KBM-7 (cell line): ENCODE data around the gene CLIC5.

Source experiments
- DNase-seq: peaks from one replicate; pipeline ENCODE4 v3.0.0-alpha.2; 2015
- in situ Hi-C: fragments of 300-500 bp; cut with MboI; formaldehyde crosslinking; loops from 2 replicates; pipeline ENCODE4 v1.14.3; 2020; ENCODE audit warnings: low sequenced_read_pairs, low pct_unique_long_range_greater_than_20kb, mixed read lengths

CLIC5 gene

GRCh38 chr6:46010771-46011170 is 4.9 kb downstream of the CLIC5 start:
- in situ Hi-C loops: no loop called here
- DNase-seq: no peak

- DNase-seq: no peak
- in situ Hi-C loops: no loop called here
Measured at GRCh38 chr6:46010270-46010669, 5.4 kb downstream of the CLIC5 start.

DNA sequence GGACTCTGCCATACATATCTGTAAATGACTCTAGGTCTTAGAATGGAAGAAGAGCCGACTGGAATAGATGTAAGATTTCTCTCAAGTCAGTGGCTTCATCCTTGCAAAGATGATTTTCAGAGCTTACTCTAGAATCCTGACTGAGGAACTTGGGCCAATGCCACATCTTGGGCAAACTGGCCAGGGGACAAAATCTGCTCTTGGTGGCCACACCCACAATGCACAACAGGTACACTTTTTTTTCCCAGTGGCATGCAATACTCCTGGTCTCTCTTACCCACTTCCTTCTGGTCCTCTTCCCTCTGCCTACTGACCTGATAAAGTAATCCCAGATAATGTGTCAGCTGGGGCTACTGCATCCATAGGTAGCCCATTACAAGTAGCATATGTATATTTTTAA is 13.4 kb downstream of the CLIC5 start:
- in situ Hi-C loops: no loop called here
- no peak for DNase-seq

DNA sequence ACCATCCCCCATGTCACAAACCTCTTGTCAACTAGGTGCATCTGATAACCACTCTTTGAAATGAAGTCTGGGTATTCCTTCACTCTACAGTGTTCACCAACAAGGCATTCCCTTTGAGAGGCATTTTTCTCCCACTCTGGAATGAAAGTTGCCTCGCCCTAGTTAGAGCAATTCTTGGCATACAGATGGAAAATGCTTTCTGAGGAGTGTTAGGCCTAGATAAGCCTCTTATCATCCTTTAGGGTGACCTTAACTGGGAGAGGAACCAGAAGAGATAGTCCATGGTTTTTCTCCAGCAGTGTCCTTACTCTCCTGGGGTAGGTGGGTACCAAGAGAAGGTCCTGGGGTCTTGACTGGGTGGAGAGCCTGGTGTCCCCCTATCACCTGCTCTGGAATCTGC is 14.8 kb downstream of the CLIC5 start:
- no peak for DNase-seq
- in situ Hi-C loops: no loop called here

DNA sequence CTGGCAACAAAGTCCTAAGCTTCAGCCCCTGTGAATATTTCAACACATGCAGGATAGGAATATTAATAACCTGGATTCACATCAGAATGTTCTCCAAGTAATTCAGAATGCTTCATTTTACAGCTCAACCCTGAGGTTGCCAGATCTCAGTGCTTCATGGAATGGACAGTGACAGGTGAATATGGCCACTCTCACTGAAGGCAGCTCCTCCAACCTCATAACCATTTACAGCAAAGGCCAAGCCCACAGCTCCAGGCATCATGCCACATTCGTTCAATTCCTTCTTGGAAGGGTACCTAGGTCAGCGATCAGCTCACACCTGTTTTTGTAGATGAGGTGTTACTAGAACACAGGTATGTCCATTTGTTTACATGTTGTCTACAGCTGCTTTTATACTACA is 17.1 kb downstream of the CLIC5 start:
- in situ Hi-C loops: no loop called here
- DNase-seq: no peak

DNA sequence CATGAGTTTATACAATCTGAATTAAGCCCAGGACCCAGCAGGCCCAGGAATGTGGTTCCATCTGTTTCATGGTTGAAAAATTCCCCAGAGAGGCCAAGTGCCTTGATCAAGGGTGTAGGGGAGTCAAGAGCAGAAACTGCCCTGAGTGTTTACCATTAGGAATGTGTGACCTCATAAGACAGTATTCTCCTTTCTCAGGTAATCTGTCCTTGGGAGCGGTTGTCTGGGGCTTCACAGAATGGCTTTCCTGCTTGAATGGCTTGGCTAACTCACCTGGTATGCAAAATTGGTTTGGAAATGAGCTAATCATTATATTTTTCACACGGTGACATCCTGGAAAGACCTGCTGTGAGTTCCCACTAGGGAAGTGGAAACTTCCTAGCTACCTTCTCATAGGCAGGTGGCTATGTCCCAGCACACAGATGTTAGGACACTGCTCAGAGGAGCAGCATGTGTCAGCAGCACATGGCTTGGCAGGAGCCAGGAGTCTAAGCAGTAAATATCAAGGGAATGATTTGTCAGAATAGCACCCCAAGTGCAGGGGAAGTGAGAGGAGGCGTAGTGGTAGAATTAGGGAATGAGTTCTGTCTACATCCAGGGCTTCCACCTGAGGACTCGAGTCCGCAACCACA is 17.7 kb downstream of the CLIC5 start:
- in situ Hi-C loops: no loop called here
- DNase-seq: no peak

GRCh38 chr6:45991189-45991588 is 24.5 kb downstream of the CLIC5 start:
- in situ Hi-C loops: no loop called here
- DNase-seq: no peak

DNA sequence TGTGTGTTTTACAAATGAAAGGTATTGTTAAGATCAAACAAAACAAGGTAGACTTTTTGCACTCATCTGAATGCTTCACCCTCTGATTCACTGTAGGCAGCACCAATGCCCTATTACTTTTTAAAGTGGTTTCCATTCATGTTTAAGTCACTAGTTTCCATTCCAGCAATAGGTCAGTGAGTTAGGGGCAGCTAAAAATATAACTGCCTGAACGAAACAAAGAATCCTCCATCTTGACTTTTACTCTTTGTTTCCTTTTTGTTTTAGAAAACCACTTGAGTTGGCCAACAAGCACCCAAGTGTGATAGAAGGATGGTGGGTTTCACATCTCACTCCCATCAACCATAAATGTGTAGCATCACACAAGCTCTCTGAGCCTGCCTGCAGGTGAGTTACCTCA is 25.5 kb downstream of the CLIC5 start:
- no peak for DNase-seq
- in situ Hi-C loops: no loop called here

GRCh38 chr6:45988635-45989034 is 27.0 kb downstream of the CLIC5 start:
- in situ Hi-C loops: no loop called here
- DNase-seq: no peak

DNA sequence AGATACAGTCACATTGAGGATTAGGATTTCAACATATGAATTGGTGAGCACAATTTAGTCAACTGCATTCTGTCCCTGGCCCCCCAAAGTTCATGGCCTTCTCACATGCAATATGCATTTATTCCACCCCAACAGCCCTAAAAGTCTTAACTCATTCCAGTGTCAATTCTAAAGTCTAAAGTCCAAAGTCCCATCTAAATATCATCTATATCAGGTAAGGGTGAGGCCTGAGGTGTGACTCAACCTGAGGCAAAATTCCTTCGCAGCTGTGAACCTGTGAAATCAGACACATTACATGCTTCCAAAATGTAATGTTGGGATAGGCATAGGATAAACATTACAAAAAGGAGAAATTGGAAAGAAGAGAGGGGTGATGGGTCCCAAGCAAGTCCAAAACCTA is 27.8 kb downstream of the CLIC5 start:
- DNase-seq: no peak
- in situ Hi-C loops: no loop called here

DNA sequence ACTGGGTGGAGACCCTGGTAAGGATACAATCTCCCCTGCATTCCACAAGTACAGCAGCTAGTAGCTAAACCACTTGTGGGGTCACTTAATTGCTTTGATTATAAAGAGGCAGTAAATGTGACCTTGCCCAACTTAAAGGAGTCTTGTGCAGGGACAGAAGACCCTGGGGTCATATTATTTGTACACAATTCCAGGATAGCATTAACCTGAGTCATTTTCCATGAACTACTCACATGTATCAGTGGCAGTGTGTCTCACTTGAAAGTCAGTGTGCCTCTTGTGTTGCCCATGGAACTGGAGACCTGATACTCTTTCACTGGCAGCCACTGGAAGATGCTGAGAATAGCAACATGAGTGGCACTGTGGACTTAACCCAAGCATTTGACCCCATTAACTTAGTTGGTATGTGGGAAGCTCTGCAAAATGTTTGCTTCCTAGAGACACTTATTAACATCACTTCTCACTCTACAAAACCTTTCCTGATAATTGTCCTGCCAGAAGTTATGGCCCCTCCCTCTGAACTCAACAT is 28.9 kb downstream of the CLIC5 start:
- DNase-seq: no peak
- in situ Hi-C loops: no loop called here

DNA sequence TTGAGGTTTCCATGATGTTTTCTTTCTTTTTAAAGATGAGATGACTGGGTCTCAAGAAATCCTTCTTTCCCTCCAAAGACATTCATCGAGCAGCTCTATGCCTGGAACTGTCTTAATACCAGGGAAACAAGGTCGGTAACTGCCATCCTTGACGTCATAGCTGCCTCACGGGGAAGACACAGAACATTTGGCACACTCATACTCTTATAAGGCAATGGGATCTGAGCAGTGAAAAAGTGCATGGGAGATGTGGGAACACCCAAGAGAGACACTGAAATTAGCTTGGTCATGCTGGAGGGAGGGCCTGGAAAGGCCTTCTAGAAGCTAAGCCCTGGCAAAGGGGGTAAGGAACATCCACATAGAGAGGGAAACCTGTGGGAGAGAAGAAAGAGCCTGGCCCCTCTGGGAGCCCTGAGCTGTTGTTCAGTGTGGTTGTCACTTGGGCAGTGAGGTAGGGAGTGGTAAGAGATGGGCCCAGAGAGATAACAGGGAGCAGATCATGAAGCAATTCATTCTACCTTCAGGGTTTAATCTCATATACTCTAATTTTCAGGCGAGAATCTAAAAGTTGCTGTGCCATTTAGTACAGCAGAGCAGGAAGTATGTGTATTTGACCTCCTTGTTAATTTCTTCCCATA is 30.8 kb downstream of the CLIC5 start:
- in situ Hi-C loops: no loop called here

GRCh38 chr6:45984347-45984746 is 31.3 kb downstream of the CLIC5 start:
- no peak for DNase-seq

More for the DNA sequence above, 30.8 kb downstream of the CLIC5 start:
- DNase-seq: no peak

DNA sequence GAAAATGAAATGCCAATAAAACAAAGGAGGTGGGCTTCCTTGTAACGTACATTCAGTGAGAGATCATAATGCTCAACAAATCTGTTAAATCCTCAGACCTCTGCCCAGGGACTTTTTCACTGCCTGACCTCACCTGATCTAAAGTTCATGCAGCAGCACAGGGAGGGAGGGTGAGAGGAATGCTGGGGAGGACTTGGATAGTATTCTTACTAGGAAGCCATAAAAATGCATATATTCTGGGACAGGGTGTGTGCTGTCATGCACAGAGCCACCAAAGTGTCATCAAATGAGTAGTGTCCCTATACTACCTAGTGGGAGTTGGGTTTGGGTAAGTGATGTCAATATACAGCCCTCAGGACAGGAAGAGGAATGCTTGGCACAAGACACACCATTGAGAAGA is 32.6 kb downstream of the CLIC5 start:
- in situ Hi-C loops: no loop called here
- no peak for DNase-seq

More at GRCh38 chr6:45984347-45984746, 31.3 kb downstream of the CLIC5 start:
- in situ Hi-C loops: no loop called here

DNA sequence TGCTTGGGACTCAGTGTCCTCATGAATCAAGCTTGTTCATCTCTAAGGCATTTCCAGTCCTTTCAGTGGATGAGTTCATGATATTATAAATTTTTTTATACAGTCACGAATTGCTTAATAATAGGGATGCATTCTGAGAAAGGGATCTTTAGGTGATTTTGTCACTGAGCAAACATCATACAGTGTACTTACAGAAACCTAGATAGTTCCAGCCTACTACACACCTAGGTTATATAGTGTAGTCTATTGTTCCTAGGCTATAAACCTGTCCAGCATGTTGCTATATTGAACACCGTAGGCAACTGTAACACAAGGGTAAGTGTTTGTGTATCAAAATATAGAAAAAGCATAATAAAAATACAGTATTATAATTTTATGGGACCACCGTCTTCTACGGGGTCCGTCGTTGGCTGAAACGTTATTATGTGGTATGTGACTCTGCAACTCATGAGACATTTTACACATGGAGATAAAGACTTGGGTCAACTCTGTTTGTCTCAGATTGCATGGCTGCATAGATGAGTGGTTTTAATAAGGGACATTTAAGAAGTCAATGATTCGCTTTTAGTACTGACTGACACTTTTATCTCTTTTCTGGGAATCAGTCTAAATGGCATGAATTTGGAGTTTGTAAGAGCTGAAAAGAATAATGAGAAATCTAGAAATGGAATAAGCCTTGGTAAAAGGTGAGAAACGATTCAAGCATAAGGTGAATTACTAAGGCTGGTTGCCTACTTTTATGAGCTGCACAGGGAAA is 33.2 kb downstream of the CLIC5 start:
- in situ Hi-C loops: no loop called here
- DNase-seq: no peak

DNA sequence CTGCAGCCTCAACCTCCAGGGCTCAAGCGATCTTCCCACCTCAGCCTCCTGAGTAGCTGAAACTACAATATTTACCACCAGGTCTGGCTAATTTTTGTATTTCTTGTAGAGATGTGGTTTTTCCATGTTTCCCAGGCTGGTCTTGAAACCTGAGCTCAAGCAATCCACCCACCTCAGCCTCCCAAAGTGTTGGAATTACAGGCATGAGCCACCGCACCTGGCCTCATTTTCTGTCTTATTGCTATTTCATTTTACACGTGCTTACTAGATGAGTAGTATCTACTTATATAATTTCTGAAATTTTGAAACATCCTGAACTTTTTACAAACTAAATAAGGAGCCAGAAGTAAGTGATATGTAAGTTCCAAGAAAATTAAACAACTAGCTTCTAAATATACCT is 34.6 kb downstream of the CLIC5 start:
- in situ Hi-C loops: no loop called here
- no peak for DNase-seq

GRCh38 chr6:45979311-45979710 is 36.3 kb downstream of the CLIC5 start:
- in situ Hi-C loops: no loop called here
- DNase-seq: no peak

- no peak for DNase-seq
- in situ Hi-C loops: no loop called here
Measured at GRCh38 chr6:45974596-45974995, 41.1 kb downstream of the CLIC5 start.

DNA sequence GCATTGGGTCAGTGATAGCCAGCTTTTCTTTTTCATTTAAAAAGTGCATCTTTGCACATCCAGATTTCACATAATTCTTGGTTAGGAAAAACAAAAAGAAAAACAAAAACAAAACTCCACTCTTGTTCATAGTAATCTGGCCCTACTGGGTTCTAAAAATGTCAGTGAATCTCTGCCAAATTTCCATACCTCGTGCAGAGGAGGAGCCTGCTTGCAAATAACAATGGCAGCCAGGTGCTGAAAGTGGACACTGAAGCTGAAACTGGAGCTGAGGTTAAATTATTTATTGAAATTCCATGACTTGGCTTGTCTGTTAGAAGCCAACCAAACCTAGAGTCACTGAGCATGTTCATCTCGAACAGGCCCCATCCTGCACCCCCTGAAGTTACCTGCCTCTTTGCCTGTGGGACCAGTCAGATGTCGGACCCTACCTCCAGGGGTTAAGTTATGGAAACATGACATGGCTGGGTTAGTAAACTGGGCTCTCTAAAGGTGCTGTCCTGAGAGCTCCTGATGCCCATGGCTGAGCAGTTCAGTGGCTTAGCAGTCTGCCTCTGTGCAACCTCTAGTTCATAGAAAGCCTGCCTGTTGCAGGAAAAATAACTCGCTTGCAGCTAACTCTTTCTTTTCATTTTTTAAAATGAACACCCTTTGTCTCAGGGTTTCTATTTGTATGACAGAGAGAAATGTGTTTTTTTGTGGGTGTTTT is 42.7 kb downstream of the CLIC5 start:
- in situ Hi-C loops: no loop called here

GRCh38 chr6:45971287-45971686 is 44.4 kb downstream of the CLIC5 start:
- in situ Hi-C loops: no loop called here
- no peak for DNase-seq

More for the DNA sequence above, 42.7 kb downstream of the CLIC5 start:
- DNase-seq: no peak
